ENCODE measurements around the gene SCPEP1. TPM values are rescaled to one million over a fixed set of nuclear protein-coding genes. Genes with fewer than 3 reads are reported as not detected.

SCPEP1 gene
- total and polyA plus RNA-seq, 2 of the 13 experiments (the other 11 are each of a cell fraction or from before 2014, with no cell fraction given): 24.3 to 27.3 TPM

- TF ChIP-seq ZNF564 (CRISPR knock-in tag; IDR thresholded peaks at IDR 0.05) (no peak), SPEN (CRISPR knock-in tag; IDR thresholded peaks at IDR 0.05; ENCODE audit: low read depth) (no peak), ZFP82 (CRISPR knock-in tag; IDR thresholded peaks at IDR 0.05; ENCODE audit: borderline replicate concordance) (no peak), REXO4 (CRISPR knock-in tag; IDR thresholded peaks at IDR 0.05; ENCODE audit: borderline replicate concordance) (no peak), ZNF432 (CRISPR knock-in tag; IDR thresholded peaks at IDR 0.05; ENCODE audit: borderline replicate concordance) (no peak)
- Histone ChIP-seq H4K20me1 (ENCODE audit: insufficient read depth, low read length) (no peaks in the 10 kb centered on the region), H3K4me1 (ENCODE audit: insufficient read depth, low read length) (no peaks in the 10 kb centered on the region), H3K4me3 (replicated peaks in 1 of 3; ENCODE audit: insufficient read depth in 1 of 3, low read depth in 2 of 3, low read length in 3 of 3) (no peak overlapping the region), H3K9me3 (ENCODE audit: low read length) (no peaks in the 10 kb centered on the region), H3K4me2 (ENCODE audit: low read depth, low read length) (no peak overlapping the region), H3K9ac (ENCODE audit: insufficient read depth, low read depth, low read length) (no peak overlapping the region), H3K36me3 (replicated peaks in 1 of 2; ENCODE audit: control insufficient read depth in 1 of 2, insufficient read depth in 2 of 2, low read length in 2 of 2) (no peaks in the 10 kb centered on the region), H2AFZ (ENCODE audit: low read length) (no peak overlapping the region), H3K27ac (ENCODE audit: extremely low read length, insufficient read depth, low read length) (no peak overlapping the region), H3K27me3 (ENCODE audit: control insufficient read depth in 1 of 2, insufficient read depth in 2 of 2, low read length in 2 of 2) (peaks cover 0 to 22% of the 10 kb centered on the region in 2 experiments; a peak in 2 of 5 replicates), H3K79me2 (ENCODE audit: insufficient read depth, low read length) (no peaks in the 10 kb centered on the region)
- BruUV-seq (replicated peaks): no TSS peak
- peak; percentile 62 for ATAC-seq
- in situ Hi-C loops (cut with HindIII; ENCODE audit: extremely low pct_ligation_motif_present, low pct_unique_long_range_greater_than_20kb): loop anchor here (10.0 kb wide), 1 partner anchor 97 kb away; no protein-coding TSS in a partner anchor
- WGBS (ENCODE audit: low lambda C conversion rate): 2% methylated on average over 4 of the region's 4 CpGs
- POLR2A ChIA-PET: no interaction called here
- no peak for FAIRE-seq
- CTCF ChIA-PET (ENCODE audit: low intra/inter-chr PET ratio, low total read pairs): no interaction called here
- intact Hi-C loops (cut with micrococcal nuclease; ENCODE audit: unreplicated experiment): no loop called here
- DNase-seq (ENCODE audit: low spot score): no peak
Observed at GRCh38 chr17:57017625-57018024, 39.7 kb downstream of the SCPEP1 start.

GRCh38 chr17:57020208-57020607, 42.3 kb downstream of the SCPEP1 start:
- ChIA-PET POLR2A (no interaction called here), CTCF (ENCODE audit: low intra/inter-chr PET ratio, low total read pairs) (no interaction called here)
- FAIRE-seq (no peak), DNase-seq (ENCODE audit: low spot score) (no peak), ATAC-seq (no peak)
- in situ Hi-C loops (cut with HindIII; ENCODE audit: extremely low pct_ligation_motif_present, low pct_unique_long_range_greater_than_20kb): no loop called here
- Histone ChIP-seq H3K4me2 (ENCODE audit: low read depth, low read length) (no peak overlapping the region), H4K20me1 (ENCODE audit: insufficient read depth, low read length) (no peaks in the 10 kb centered on the region), H2AFZ (ENCODE audit: low read length) (no peak overlapping the region), H3K36me3 (replicated peaks in 1 of 2; ENCODE audit: control insufficient read depth in 1 of 2, insufficient read depth in 2 of 2, low read length in 2 of 2) (no peaks in the 10 kb centered on the region), H3K4me3 (replicated peaks in 1 of 3; ENCODE audit: insufficient read depth in 1 of 3, low read depth in 2 of 3, low read length in 3 of 3) (no peak overlapping the region), H3K79me2 (ENCODE audit: insufficient read depth, low read length) (no peaks in the 10 kb centered on the region), H3K9me3 (ENCODE audit: low read length) (no peaks in the 10 kb centered on the region), H3K27me3 (ENCODE audit: control insufficient read depth in 1 of 2, insufficient read depth in 2 of 2, low read length in 2 of 2) (peaks cover 0 to 22% of the 10 kb centered on the region in 2 experiments; a peak in 2 of 5 replicates), H3K4me1 (ENCODE audit: insufficient read depth, low read length) (no peaks in the 10 kb centered on the region), H3K9ac (ENCODE audit: insufficient read depth, low read depth, low read length) (no peak overlapping the region), H3K27ac (ENCODE audit: extremely low read length, insufficient read depth, low read length) (no peak overlapping the region)
- intact Hi-C loops (cut with micrococcal nuclease; ENCODE audit: unreplicated experiment): no loop called here
- no TSS peak for BruUV-seq (replicated peaks)
- WGBS (ENCODE audit: low lambda C conversion rate): 58% methylated on average over 3 of the region's 3 CpGs
- no peak for TF ChIP-seq KLF12 (CRISPR knock-in tag; IDR thresholded peaks at IDR 0.05; ENCODE audit: borderline replicate concordance)
- TF ChIP-seq DNMT3B (CRISPR knock-in tag; conservative IDR thresholded peaks at IDR 0.05): no peak
- no peak for TF ChIP-seq ZBTB2 (CRISPR knock-in tag; IDR thresholded peaks at IDR 0.05; ENCODE audit: low read depth)
- no peak for TF ChIP-seq ZNF549 (CRISPR knock-in tag; IDR thresholded peaks at IDR 0.05)
- TF ChIP-seq LBX2 (CRISPR knock-in tag; IDR thresholded peaks at IDR 0.05; ENCODE audit: borderline replicate concordance): no peak
- no peak for TF ChIP-seq NR2F2 (IDR thresholded peaks at IDR 0.05; ENCODE audit: borderline replicate concordance, low read depth)
